NCI-H1930 (cell line): Measurements from ENCODE around the gene CEP85L.

Source experiments
- DNase-seq, 2 experiments: peaks; one replicate each; lab custom pipeline; 2025; lab: John Stamatoyannopoulos, UW

Gene CEP85L

DNA sequence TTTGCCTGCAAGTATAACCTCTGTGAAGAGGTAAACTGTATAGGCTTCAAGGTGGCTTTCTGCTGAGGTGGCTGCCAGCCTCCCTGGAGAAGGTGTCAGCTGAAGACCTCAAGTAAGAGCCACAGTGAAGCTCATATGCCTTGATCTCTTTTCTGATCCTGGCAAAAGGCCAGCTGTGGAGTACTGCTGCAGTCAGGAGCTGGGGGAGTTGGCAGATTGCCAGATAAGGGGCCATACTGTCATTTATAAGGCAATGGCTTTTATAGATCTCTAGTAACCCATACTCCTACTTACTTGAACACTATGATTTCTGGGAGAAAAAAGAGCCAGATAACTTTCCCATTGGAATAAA lies 8.8 kb upstream of the CEP85L start:
- no peak for DNase-seq

DNA sequence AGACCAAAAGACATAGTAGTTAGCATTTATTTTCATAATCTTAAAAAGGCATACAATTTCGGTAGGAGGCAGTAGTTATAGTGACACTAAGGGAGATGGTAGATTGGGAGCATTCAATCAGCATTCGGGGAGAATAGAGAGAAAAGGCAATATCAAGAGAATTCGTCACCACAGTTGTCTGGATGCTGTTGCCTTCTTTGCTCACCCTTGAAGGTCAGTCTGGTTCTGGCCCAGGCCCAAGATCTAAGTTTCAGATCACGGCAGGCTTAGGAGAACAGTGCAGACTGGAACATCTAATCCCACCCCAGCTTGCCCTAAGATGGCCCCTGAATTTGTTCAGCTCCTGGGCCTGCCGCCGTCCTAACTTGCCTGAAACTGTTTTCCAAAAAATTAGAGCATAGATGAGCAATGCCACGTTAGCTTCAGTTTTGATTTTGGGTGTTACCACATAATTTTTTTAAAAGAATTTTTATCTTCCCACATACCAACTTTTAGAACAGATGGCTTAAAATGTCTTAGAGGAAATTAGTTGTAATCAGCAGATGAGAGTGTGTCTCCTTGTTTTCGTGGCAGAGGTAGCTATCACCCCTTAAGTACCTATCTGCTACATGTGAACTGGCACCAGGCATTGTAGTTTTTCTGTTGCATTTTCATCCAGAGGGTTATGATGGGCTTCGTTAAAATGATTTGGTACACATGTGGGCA lies 8.3 kb upstream of the CEP85L start:
- no peak for DNase-seq

DNA sequence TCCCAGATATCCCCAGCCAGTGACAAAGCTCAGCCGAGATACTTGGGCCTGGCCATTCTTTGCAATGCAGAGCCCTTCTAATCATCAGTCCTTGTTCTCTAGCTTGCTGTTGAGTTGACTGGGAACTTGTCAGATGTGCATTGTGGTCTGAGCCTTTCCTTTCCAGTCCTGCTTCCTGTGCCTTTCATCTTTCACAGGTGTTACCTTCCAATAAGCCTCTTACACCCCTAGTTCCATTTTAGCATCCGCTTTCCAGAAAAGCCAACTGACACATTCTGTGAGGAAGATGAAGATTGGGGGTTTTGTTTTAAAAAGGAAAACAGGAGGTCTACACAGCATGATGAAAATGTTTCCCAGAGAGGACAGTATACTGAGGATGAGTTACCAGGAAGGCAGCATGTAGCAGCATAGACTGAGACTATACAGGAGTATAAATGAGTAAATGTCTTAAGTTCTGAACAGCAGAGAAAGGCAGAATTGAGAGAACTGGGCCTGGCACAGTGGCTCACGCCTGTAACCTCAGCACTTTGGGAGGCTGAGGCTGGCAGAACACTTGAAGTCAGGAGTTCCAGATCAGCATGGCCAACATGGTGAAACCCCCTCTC lies 5.6 kb upstream of the CEP85L start:
- DNase-seq, result no peak

DNA sequence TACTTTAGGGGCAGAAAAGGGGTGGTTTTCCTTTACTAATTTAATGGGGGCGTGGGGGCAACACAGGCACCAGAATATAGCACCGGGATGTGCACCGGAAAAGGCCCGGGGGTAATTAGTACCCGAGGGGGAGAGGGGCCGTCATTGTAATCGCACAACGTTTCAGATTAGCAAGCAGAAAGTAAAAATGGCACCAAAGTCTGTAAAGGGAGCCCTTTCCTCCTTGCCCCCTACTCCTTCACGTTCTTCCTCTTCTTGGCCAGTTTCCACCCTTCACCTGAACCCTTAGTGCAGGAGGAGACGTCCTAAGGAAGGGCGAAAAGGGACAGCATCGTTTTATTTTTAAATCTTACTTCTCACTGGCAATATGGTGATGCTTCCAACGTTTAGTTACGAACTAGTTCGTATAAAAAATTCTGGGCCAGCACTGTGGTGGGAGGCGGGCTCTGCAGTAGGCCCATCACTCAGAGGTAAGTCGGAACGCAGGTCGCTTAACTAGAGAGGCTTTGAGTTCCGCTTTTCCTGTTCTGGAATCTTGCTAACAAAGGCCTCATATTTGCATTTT lies 742 bp upstream of the CEP85L start:
- no peak for DNase-seq

DNA sequence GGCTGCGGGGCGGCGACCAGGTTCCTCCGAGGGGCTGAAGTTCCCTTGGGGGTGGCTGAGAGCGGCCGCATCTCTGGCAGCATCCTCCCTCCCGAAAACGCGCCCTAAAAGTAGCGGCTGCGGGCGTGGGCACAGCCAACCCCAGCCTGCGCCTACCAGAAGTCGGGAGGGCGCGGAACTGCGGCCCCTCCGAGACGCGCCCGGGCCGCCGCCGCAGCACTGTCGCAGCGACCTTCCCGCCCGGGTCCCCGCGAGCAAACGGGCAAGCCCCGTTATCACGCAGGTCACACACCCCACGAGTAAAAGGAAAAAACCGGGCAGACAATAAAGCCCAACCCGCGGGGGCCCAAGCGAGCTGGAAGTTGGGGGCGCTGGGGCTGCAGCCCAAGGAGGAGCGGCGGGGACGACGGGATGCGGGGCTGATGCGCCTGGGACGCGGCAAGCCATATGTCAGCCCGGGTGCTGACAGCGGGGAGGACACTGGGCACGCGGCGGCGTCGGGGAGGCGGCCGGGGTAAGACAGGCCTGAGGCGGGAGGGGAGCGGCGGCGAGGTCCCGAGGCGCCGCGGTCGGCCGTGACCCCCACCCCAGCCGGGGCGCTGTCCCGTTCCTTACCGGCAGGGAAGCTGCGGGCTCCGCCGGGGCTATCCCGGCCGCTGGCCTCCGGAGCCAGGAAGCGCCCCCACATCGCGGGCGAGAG lies 659 bp downstream of the CEP85L start:
- DNase-seq, result peak in 1 of 2 experiments; percentile 33

DNA sequence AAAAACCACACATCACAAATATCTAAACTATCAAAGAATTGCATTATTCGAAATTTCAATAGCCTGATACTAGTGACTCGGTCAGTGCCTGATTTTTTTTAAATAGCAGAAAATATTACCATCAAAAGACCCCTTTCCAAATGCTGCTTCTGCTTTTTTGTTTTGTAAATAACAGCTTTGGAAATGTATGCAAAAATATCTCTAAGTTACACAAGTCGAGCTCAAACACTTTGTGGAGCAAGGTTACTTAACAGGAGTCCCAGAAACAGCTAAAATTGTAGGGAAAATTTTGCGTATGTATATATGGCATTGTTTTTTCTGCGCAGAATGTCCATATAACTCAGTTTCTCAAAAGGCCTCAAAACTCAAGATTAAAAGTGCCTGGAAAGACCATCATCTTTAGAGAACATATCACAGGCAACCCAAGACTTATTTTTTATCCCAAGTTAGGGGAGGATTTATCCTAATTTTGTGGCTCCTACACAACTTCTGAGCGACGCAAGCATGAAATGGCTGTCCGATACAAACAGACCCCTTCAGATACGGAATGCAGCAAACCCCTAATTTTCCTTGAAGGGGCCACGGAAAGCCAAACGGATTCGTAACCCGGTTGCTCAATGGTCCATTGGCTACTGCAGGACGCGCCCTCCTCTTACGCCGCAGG lies 1.3 kb downstream of the CEP85L start:
- no peak for DNase-seq

DNA sequence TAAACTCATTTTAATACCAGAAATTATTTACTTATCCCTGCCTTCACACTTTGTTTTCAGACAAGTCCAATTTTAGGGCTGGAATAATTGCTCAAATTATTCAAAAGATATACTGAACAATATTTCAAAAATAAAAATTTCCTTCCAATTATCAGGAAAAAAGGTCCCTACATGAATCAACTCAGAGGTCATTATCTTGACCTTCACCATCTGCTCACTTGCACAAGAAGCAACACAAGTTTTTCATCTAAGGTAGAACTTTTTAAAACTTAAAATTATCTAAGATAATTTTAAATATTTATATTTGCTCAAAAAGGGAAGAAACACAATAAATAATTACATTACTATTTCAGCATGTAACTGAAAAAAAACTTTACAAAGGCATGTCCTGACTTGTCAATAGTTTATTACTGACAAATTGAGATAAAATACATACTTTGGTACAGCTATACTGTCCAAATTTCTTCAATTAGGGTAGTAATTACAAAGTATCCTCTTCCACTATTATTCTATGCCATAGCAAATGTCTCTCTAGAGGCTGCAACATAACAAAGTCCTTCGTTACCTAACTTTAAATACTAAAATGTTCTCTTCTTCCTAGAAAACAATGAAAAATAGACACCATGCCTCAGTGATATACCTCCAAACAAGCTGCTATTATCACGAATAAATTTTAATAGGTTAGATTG lies 2.4 kb downstream of the CEP85L start:
- DNase-seq, result no peak

DNA sequence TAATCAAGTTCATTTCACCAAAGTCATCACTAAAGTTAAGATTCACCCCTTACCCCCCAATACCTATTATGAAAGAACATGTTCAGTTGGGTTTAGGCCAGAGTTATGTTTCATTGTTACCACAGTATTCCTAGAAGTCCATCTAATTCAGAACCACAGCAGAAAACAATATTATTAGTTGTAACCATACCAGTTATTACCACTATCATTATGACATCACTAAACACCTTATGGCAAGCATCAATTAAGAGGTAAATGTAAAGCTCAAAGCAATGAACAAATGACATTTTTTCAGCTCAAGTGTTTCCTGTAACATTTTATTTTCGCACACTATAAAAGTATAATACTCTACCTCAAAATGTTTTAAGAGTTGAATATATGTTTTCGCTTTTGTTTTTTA lies 4.4 kb downstream of the CEP85L start:
- DNase-seq, result no peak

DNA sequence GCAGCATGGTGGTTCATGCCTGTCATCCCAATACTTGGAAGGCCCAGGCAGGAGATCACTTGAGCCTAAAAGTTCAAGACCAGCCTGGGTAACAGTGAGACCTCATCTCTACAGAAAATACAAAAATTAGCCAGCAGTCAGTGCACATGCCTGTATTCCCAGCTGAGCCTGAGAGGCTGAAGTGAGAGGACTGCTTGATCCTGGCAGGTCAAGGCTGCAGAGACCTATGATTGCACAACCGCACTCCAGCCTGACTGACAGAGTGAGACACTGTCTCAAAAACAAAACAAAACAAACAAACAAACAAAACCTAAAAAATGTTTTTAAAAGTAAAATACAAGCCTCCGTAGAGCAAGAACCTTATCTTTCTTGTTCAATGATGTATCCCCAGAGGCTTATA lies 6.0 kb downstream of the CEP85L start:
- DNase-seq, result no peak

DNA sequence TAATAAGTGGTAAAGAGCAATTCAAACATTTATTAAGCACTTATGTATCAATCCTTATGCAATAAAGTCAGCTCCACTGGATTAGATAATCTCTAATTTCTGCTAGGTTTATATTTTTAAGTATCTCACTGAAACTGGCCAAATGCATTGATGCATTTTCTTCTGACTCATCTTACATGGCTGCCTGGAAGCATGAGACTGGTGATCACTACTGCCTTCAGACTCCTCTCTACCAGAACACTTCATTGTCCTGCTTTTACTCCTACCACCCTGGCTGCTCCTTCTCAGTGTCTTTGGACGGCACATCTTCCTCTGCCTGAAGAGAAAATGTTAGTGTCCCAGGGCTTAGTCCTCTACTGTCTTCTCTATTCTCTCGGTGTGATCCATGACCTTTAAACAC lies 7.4 kb downstream of the CEP85L start:
- no peak for DNase-seq

DNA sequence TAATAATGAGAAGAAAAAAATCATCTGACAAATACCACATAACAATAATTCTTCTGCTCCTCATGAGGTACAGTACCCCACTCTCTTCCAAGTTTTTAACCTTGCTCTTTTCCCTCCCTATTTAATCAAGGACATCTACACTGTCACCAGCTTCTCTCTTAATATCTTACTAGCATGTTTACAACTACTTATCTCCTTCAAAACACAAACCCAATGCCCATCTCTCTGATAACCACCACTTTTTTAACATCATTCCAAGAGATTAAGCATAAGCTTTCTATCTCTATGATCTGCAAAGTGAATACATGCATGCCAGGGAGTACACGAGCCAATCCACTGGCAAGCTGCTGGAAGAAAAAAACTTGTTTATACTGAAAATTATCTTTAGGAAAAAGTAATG lies 10.3 kb downstream of the CEP85L start:
- no peak for DNase-seq

DNA sequence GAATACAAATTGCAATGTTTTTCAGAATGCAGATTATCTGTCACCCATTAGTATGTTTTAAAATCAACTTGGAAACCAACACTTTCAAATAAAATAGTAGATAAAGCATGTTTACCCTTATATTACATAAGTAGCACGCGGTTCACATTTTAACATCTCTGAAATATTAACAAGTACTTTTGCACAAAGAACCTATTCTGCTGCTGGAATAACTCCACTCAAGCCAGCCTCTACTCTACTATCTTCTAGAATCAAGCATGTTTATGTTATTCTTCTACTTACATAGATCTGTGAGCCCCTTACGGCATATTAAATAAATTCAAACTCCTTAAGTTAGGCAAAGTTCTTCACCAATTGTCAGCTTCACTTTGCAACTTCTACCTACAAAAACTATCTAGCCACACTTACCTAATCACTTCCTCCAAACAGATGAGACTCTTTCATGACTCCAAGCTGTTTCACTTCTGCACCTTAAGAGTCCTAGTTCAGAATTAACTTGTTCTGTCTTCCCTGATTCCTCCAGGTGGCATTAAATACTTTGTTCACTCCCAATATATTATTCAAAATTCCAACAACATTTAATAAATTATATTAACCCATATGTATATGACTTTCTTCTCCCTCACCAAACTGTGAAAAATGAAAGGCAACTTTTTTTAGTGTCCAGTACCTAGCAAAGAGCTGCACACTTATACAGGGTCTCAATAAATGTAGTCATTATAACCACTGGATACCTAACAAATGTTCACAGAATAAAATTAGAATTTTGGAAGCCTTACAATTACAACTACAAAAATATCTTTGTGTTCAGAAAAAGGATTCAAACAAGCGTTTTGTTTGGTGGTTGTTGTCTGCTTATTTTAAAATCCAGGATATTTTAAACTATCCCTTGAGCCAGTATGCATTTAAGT lies 12.1 kb downstream of the CEP85L start:
- DNase-seq, result no peak

DNA sequence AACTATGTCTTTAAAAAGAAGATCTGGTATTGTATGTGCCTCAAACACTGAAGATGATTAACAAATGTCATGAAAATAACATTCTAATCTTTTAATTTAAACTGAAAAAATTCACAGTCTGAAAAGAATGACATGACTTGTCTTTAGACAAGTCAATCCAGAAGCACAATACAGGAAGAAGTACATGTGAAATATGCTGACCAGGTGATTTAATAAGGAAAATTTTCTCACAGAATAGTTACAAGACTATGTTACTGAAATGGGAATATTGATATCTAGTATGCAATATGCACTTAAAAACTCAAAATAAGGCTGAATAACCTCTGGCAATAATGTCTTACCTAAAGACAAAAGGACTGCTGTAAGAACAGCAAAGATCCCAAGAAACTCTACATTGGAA lies 13.1 kb downstream of the CEP85L start:
- DNase-seq, result no peak

DNA sequence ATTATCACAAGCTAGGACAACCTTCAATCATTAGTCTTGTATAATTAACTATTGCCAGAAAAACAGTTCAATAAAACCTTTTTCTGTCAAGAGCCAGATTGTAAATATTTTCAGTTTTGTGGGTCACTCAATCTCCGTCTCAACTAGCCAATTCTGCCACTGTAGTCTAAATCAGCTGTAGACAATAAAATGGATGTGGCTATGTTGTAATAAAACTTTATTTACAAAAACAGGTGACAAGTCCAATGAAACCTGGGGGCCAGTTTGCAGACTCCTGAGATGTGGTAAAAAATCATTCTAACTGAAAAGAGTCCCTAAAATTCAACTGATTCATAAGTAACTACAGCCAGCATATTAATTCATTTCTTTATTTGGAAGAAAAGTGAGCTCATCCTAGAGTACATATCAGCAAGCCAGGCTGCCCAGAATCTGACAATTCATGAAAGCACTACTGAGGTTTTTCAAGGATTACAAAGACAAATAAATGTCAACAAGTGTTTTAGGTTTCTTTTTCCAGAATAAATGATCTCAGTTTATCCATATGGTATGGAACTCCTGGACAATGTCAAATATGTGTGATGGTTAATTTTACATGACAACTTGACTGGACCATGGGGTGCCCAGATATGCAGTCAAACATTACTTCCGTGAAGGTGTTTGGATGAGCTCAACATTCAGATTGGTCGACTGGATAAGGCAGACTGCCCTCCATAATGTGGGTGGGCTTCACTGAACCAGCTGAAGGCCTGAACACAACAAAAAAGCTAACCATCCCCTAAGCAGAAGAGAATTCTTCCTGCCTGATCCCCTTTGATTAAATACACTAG lies 15.3 kb downstream of the CEP85L start:
- no peak for DNase-seq

DNA sequence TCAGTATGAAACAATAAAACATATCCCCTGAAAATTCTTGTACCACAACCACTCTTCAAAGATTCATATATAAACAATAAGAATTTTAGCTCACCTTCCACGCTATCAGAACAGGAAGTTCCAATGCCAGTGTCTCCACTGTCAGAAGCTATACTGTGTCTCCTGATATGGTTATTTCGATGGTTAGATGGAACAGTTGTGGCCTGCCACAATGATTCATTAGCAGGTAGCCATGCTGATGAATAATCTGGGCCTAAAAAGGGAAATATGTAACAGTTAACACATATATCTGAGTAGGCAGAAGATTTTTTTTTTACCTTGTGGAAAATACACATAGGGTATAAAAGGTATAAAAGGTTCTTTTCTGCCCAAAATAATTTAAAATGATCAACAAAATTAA lies 19.0 kb downstream of the CEP85L start:
- no peak for DNase-seq

DNA sequence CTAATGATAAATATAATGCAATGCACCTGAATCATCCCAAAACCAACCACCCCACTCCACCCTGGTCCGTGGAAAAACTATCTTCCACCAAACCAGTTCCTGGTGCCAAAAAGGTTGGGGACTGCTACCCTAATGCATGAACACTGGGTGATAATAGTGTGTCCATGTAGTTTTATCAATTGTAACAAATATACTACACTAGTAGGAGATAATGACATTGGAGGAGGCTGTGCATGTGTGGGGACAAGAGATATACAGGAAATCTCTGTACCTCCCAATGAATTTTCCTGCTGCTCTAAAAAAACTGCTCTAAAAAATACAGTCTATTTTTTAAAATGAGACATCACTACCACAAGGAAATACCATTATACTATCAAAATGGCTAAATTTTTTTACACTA lies 20.5 kb downstream of the CEP85L start:
- DNase-seq, result no peak

DNA sequence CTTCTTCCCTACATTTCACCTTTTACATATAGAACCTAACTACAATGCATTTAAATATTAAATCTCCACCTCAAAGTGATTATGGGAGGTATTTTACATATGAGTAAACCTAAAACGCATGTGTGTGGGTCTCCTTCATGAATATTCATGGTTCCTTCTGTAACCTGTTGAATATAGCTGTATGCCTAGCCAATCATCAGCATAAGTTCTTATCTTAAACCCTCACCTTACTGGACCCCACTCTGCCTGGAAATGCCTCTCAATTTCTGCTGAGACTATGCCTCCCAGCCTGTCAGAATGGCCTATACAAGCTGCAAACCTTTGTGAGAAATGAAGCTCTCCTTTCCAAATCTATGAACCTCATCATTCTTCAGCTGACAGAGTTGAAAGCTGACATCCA lies 21.3 kb downstream of the CEP85L start:
- DNase-seq, result no peak

DNA sequence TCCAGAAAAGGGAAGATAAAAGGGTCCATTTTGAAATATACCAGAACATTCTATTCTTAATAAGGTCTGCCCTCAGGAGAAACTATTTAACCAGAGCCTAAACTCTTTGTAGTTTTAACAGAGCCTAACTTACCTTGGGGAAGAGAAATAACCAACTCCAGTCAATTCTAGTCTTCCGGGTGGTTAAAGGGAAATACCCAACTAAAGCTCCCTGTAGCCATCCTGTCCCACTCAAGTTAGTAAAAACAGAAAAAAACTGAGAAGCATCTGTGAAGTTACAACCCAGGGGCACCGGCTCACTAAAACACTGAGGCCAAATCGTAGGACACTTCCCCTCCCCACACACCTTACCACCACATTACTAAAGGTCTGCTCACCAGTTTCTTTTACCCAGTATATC lies 23.7 kb downstream of the CEP85L start:
- DNase-seq, result no peak

DNA sequence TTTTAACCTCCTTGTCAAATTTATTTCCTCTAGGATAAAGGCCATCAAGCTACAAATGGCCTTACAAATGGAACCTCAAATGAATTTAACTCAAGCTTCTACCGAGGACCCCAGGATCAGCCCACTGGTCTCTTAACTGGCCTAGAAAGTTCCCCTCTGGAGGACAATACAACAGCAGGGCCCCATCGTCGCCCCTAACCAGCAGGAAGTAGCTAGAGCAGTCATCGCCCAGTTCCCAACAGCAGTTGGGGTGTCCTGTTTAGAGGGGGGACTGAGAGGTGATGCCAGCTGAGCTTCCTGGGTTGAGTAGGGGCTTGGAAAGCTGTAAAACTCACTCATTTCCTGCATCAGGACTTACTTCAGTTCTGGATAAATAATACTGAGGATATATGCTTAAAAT lies 25.6 kb downstream of the CEP85L start:
- DNase-seq, result no peak

DNA sequence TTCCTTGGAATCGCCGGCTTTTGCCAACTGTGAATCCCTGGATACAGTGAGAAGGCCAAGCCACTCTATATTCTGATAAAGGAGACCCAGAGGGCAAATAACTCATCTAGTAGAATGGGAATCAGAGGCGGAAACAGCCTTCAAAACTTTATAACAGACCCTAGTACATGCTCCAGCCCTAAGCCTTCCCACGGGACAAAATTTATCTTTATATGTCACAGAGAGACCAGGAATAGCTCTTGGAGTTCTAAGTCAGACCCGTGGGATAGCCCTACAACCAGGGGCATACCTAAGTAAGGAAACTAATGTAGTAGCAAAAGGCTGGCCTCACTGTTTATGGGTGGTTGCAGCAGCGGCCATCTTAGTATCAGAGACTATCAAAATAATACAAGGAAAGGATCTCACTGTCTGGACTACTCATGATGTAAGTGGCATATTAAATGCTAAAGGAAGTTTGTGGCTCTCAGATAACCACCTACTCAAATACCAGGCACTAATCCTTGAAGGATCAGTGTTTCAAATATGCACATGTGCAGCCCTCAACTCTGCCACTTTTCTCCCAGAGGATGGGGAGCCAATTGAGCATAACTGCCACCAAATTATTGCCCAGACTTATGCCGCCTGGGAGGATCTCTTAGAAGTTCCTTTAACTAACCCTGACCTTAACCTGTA lies 29.5 kb downstream of the CEP85L start:
- DNase-seq, result no peak
